ENCODE results near the gene CDH23. TPM values are rescaled to one million over a fixed set of nuclear protein-coding genes. Genes with fewer than 3 reads are reported as not detected.

CDH23 gene
- total and polyA plus RNA-seq, 2 of the 8 experiments (the other 6 are each of a cell fraction or from before 2014, with no cell fraction given): 1.9 to 4.9 TPM

DNA sequence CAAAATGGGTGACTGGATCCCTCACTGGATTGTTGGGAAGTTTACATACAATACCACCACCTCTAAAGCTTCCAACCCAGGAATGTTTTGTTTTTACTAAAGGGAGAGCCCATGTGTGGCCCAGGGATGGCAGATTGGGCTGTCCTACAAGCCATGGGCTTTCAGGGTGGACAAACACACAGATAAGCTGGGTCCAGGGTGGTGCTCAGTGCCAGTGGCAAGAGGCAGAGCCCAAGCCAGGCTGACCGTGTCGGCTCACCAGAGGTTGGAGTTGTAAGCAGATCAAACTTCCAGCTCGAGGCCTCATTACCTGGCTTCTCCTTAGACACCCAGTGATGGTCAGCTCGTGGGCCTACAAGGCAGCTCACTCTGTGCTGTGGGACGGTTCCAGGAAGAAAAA, 52.3 kb downstream of the CDH23 start (continued):
- TF ChIP-seq TBP (IDR thresholded peaks at IDR 0.05; ENCODE audit: low read depth, low read length) (no peak), RFX5 (IDR thresholded peaks at IDR 0.05; ENCODE audit: borderline replicate concordance, low read depth, low read length) (no peak), SIN3A (conservative IDR thresholded peaks at IDR 0.05 in 1 of 2, IDR thresholded peaks at IDR 0.05 in 1 of 2; ENCODE audit: low read depth in 1 of 2, low read length in 2 of 2) (no peak)
